Suprapubic skin (tissue), 4 donors: ENCODE measurements around the gene AGTRAP. TPM values are rescaled to one million over a fixed set of nuclear protein-coding genes. Genes with fewer than 3 reads are reported as not detected.

ENCODE experiments used
- DNase-seq, 2 donors: peaks; one replicate each; pipeline ENCODE4 v3.0.0-alpha.2; 2019; ENCODE audit warnings: low spot score in 2 of 2
- H3K27ac ChIP-seq: fragments of 200-600 bp; sonication (generic); one replicate; pipeline ENCODE4 v1.5.1; 2019
- H3K27me3 ChIP-seq: fragments of 200-600 bp; sonication (generic); one replicate; pipeline ENCODE4 v1.5.1; 2019
- H3K36me3 ChIP-seq: fragments of 200-600 bp; sonication (generic); one replicate; pipeline ENCODE4 v1.5.1; 2019
- H3K4me1 ChIP-seq: fragments of 200-600 bp; sonication (generic); one replicate; pipeline ENCODE4 v1.5.1; 2019
- H3K4me3 ChIP-seq: fragments of 200-600 bp; sonication (generic); one replicate; pipeline ENCODE4 v1.5.1; 2019; ENCODE audit warnings: mild to moderate bottlenecking
- H3K9me3 ChIP-seq: fragments of 200-600 bp; sonication (generic); one replicate; pipeline ENCODE4 v1.5.1; 2019
- CTCF ChIP-seq, 2 donors: fragments of 200-600 bp in 1 of 2; fragments of 450-650 bp in 1 of 2; sonication (generic) in 1 of 2; IDR thresholded peaks; one replicate each; pipeline ENCODE4 v1.5.1; 2016 to 2019; ENCODE audit warnings: antibody characterized with exemption in 2 of 2, mild to moderate bottlenecking in 1 of 2, moderate library complexity in 1 of 2
- EP300 ChIP-seq: sonication (generic); formaldehyde crosslinking; IDR thresholded peaks from one replicate; pipeline ENCODE4 v1.6.1; 2017; ENCODE audit warnings: antibody characterized with exemption
- POLR2A ChIP-seq, 2 donors: fragments of 450-650 bp; IDR thresholded peaks; one replicate each; pipeline ENCODE4 v1.6.1; 2017; ENCODE audit warnings: antibody characterized with exemption in 2 of 2, mild to moderate bottlenecking in 2 of 2, moderate library complexity in 2 of 2
- POLR2AphosphoS5 ChIP-seq, 3 donors: sonication (generic); formaldehyde crosslinking; IDR thresholded peaks; one replicate each; pipeline ENCODE4 v1.6.1; 2017; ENCODE audit warnings: antibody characterized with exemption in 3 of 3
- WGBS: methylation state at CpG from one replicate; pipeline ENCODE4 v1.1.5; 2018; 5-methylcytosine and 5-hydroxymethylcytosine counted together
- total RNA-seq, 4 donors: library from RNA; depleted of rRNA; stranded (reverse); fragments of >200 nt; gene quantifications; one replicate each; pipeline ENCODE4 v1.1.0, GENCODE V29; 2016

AGTRAP gene
- total RNA-seq, 4 donors from 2014 or later = 34.7 to 52.5 (median 47.2) TPM

GRCh38 chr1:11757047-11757446, 21.1 kb downstream of the AGTRAP start:
- Histone ChIP-seq H3K27ac (no peak overlapping the region), H3K4me3 (no peak overlapping the region), H3K27me3 (peaks cover 9% of the 10 kb centered on the region), H3K36me3 (no peaks in the 10 kb centered on the region), H3K4me1 (peaks cover 4% of the 10 kb centered on the region), H3K9me3 (no peaks in the 10 kb centered on the region)
- no peak for DNase-seq
- 93% methylated on average over 1 of the region's 1 CpG for WGBS
- TF ChIP-seq CTCF (IDR thresholded peaks at IDR 0.05) (no peak), POLR2A (IDR thresholded peaks at IDR 0.05) (no peak), EP300 (no peak), POLR2AphosphoS5 (IDR thresholded peaks at IDR 0.05) (no peak)

GRCh38 chr1:11759791-11760190, 23.9 kb downstream of the AGTRAP start:
- no peak for DNase-seq
- H3K27me3 ChIP-seq = peaks cover 15% of the 10 kb centered on the region
- H3K9me3 ChIP-seq = no peaks in the 10 kb centered on the region
- H3K27ac ChIP-seq = no peak overlapping the region
- TF ChIP-seq POLR2AphosphoS5 (IDR thresholded peaks at IDR 0.05) (no peak), CTCF (IDR thresholded peaks at IDR 0.05) (no peak), POLR2A (IDR thresholded peaks at IDR 0.05) (no peak), EP300 (no peak)
- WGBS = 95% methylated on average over 4 of the region's 4 CpGs
- H3K4me1 ChIP-seq = peaks cover 6% of the 10 kb centered on the region
- no peaks in the 10 kb centered on the region for H3K36me3 ChIP-seq
- no peak overlapping the region for H3K4me3 ChIP-seq

- TF ChIP-seq CTCF (IDR thresholded peaks at IDR 0.05) (no peak), POLR2AphosphoS5 (IDR thresholded peaks at IDR 0.05) (no peak), POLR2A (IDR thresholded peaks at IDR 0.05) (no peak), EP300 (no peak)
- peaks cover 6% of the 10 kb centered on the region for H3K4me1 ChIP-seq
- no peak for DNase-seq
These were observed 25.3 kb downstream of the AGTRAP start for GRCh38 chr1:11761285-11761684.

GRCh38 chr1:11761988-11762406, 26.1 kb downstream of the AGTRAP start, which contains the start of gene C1orf167:
C1orf167 (plus strand) TSS chr1:11762193; CDS start chr1:11764401, 2,208 bp downstream.
- no peak for DNase-seq
- WGBS = 12% methylated on average over 5 of the region's 29 CpGs
- peaks cover 15% of the 10 kb centered on the region for H3K27me3 ChIP-seq

More at GRCh38 chr1:11761285-11761684, 25.3 kb downstream of the AGTRAP start:
- H3K27me3 ChIP-seq = peaks cover 15% of the 10 kb centered on the region
- no peaks in the 10 kb centered on the region for H3K36me3 ChIP-seq
- 86% methylated on average over 6 of the region's 6 CpGs for WGBS
- no peak overlapping the region for H3K4me3 ChIP-seq
- H3K27ac ChIP-seq = no peak overlapping the region
- no peaks in the 10 kb centered on the region for H3K9me3 ChIP-seq

GRCh38 chr1:11764115-11764514, 28.2 kb downstream of the AGTRAP start:
- peaks cover 15% of the 10 kb centered on the region for H3K27me3 ChIP-seq
- H3K9me3 ChIP-seq = no peaks in the 10 kb centered on the region
- no peak overlapping the region for H3K27ac ChIP-seq
- TF ChIP-seq POLR2A (IDR thresholded peaks at IDR 0.05) = no peak
- no peak for TF ChIP-seq EP300
- TF ChIP-seq CTCF (IDR thresholded peaks at IDR 0.05) = no peak
- no peak for TF ChIP-seq POLR2AphosphoS5 (IDR thresholded peaks at IDR 0.05)
- no peak for DNase-seq
- no peaks in the 10 kb centered on the region for H3K36me3 ChIP-seq
- H3K4me3 ChIP-seq = no peak overlapping the region
- H3K4me1 ChIP-seq = peaks cover 6% of the 10 kb centered on the region
- 88% methylated on average over 1 of the region's 3 CpGs for WGBS

More at GRCh38 chr1:11761988-11762406, 26.1 kb downstream of the AGTRAP start, which contains the start of gene C1orf167:
- no peaks in the 10 kb centered on the region for H3K36me3 ChIP-seq
- H3K9me3 ChIP-seq = no peaks in the 10 kb centered on the region
- no peak within 1 kb of the TSS for H3K4me3 ChIP-seq
- TF ChIP-seq EP300 (no peak), POLR2AphosphoS5 (IDR thresholded peaks at IDR 0.05) (no peak), POLR2A (IDR thresholded peaks at IDR 0.05) (no peak), CTCF (IDR thresholded peaks at IDR 0.05) (no peak)
- H3K27ac ChIP-seq = no peak within 1 kb of the TSS
- H3K4me1 ChIP-seq = peaks cover 6% of the 10 kb centered on the region
